GM12873 (cell line): ENCODE measurements around the gene GET3.
A peak's percentile ranks its signal among the peaks of the same experiment; 100 is the strongest.

Source experiments
- CTCF ChIP-seq: IDR thresholded peaks from 2 replicates; pipeline ENCODE4 v1.5.1; 2012; ENCODE audit warnings: low read depth, mild to moderate bottlenecking, moderate library complexity, low read length, control low read depth; ENCODE audit not compliant: insufficient read depth; ENCODE audit errors: missing control alignments

Gene GET3

GRCh38 chr19:12778017-12778904, 41.0 kb downstream of the GET3 start:
- TF ChIP-seq CTCF = no peak

- TF ChIP-seq CTCF = no peak
Observed at GRCh38 chr19:12778905-12779161, 41.5 kb downstream of the GET3 start.

- TF ChIP-seq CTCF = peak; percentile 25
Observed at GRCh38 chr19:12779162-12779993, 42.1 kb downstream of the GET3 start.

GRCh38 chr19:12782174-12782423, 44.8 kb downstream of the GET3 start:
- no peak for TF ChIP-seq CTCF

GRCh38 chr19:12782424-12783290, 45.4 kb downstream of the GET3 start:
- peak; percentile 12 for TF ChIP-seq CTCF

- no peak for TF ChIP-seq CTCF
Observed at GRCh38 chr19:12783291-12783848, 46.1 kb downstream of the GET3 start.
